OCI-M2 (cell line): ENCODE data around the gene SPNS3.

Experiments used
- DNase-seq: peaks from one replicate; lab custom pipeline; 2025; ENCODE audit not compliant: unreplicated experiment; lab: John Stamatoyannopoulos, UW

SPNS3 gene

DNA sequence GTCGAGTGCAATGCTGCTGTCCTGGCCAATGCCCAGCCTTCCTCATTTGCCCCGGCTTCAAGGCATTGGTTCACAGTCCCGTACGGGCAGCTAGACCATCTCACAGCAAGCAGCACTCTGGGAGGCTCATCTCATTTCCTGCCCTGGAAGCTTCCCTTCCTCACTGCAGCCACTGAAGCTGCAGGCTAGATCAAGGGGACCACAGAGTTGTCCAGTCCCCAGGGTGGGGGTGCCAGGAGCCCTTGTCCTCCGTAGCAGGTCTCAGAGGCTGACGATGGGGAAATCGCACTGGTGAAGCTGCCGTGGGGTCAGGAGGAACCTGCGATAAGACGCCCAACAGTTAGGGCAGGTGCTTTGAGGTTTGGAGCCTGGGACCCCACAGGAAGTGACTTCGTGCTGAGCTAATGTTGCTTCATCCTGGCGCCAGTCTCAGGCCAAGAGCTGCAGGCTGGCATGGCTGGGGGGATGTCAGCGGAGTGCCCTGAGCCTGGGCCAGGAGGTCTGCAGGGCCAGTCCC, at the start of gene SPNS3:
TSS of gene SPNS3 (plus strand) at position 426 of the 517 bp plus-strand sequence. CDS start at position 454, 28 bp downstream.
- DNase-seq = no peak

- no peak for DNase-seq
Observed at GRCh38 chr17:4386406-4386805, 47.3 kb upstream of the SPNS3 start.

DNA sequence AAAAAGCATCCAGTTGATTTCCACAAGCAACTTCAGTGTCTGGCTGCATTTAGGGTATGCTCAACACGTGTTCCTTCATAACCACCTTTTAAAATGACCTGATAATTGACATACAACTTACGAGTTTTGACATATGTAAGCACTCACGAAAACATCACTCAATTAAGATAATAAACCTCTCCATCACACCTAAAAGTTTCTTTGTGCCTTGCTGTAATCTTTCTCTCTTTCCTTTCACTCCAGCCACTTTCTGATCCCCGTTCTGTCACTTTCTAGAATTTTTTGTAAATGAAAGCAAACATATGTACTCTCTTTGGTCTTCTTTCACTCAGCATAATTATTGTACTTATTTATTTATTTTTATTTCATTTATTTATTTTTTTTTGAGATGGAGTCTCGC, 46.6 kb upstream of the SPNS3 start:
- no peak for DNase-seq

- no peak for DNase-seq
Observed at GRCh38 chr17:4389079-4389478, 44.7 kb upstream of the SPNS3 start.

DNA sequence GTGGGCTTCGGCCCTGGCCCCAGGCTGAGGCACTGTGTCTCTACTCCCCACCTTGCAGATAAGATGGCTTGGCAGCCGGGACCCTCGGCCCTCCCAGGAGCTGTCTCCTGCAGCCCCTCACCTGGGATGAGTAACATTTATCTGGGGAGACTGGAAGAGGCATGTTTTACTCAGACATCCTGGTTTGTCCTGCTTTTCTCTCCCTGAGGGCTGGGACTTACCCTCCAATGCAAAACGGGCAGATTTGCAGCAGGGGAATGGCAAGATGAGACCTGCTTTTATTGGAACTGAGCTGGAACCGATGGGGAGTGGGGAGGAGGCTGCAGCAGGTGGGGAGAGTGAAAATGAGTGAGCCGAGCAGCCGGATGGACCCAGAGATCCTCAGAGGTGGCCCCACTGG, 39.9 kb upstream of the SPNS3 start:
- DNase-seq = no peak

DNA sequence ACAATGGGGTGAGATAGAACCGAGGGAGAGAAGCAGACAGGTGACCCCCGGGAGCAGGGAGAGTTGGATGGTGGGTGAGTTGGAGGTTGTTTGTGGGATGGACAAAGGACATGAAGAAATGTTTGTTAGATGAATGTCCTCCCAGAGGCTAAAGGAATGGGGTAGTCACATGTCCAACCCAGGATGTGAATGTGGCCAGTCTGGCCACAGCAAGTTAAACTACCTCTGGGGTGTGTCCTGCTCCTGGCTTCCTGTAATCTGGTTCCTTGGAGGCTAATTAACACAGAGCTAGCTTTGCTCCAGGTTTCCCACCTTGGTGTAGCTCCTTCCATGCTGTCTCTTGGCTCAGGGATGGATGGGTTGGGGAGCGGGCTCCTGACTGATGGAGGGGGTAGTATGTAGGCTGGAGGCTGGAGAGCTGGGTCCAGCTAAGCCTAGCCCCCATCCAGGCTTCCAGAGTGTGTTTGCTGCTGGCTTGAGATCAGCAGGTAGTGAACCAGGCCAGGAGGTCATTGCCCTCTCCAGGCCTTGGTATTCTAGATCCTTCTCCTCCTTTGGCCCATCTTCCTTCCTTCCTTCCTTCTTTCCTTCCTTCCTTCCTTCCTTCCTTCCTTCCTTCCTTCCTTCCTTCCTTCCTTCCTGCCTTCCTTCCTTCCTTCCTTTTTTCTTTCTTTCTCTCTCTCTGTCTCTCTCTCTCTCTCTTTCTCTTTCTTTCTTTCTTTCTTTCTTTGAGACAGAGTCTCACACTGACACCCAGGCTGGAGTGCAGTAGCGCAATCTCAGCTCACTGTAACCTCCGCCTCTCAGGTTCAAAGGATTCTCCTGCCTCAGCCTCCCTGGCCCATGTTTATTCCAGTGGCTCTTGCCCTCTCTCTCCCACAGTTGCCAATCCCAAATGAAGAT, 39.3 kb upstream of the SPNS3 start:
- no peak for DNase-seq

- no peak for DNase-seq
Observed at GRCh38 chr17:4395111-4395478, 38.6 kb upstream of the SPNS3 start.

DNA sequence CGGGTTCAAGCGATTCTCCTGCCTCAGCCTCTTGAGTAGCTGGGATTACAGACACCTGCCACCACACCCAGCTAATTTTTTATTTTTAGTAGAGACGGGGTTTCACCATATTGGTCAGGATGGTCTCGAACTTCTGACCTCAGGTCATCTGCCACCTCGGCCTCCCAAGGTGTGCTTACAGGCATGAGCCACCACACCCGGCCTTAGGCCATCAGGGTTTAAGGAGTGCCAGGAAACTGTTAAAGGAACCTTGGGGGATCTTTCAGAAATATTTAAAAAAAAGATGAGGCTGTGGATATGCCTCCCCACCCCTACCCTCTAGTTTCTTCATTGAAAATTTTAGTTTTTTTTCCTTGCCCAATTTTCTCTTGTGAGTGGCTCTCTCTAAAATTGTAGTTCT, 35.9 kb upstream of the SPNS3 start:
- DNase-seq = no peak

- no peak for DNase-seq
Observed at GRCh38 chr17:4405038-4405669, 28.6 kb upstream of the SPNS3 start.

DNA sequence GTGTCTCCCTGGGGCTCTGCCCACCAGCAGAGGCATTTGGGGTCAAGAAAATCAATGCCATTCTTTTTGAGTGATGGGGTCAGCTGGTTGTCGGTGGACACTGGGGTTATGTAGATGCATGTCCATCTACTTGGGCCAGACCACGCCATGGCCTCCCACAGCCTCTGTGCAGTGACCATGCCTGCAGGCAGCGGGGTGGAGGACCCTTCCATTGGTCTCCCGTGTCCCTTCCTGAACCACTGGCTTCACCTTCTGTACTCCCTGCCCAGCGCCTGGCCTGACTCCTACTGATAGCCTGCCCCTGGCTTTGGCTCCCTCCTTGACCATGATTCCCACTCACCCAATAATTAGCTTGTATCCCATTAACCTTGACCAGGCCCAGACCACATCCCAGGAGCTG, 28.0 kb upstream of the SPNS3 start:
- no peak for DNase-seq

DNA sequence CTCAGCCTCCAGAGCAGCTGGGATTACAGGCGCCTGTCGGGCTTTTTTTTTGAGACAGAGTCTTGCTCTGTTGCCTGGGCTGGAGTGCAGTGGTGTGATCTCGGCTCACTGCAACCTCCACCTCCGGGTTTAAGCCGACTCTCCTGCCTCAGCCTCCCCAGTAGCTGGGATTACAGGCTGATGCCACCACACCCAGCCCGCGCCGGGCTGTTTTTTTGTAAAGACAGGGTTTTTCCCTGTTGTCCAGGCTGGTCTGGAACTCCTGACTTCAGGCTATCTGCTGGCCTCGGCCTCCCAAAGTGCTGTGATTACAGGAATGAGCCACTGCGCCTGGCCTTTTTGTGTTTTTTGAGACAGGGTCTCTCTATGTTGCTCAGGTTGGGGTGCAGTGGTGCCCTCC, 27.4 kb upstream of the SPNS3 start:
- DNase-seq = no peak

DNA sequence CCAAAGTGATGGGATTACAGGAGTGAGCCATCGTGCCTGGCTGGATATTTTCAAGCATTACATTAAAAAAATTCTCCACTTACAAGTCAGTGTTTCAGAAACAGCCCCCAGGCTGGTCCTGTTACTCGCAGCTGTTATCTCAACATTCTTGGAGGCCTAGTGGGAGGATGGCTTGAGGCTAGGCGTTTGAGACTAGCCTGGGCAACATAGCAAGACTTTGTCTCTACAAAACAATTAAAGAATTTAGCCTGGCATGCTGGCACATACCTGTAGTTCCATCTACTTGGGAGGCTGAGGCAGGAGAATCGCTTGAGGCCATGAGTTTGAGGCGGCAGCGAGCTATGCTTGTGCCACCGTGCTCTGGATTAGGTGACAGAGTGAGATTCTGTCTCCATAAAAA, 26.5 kb upstream of the SPNS3 start:
- DNase-seq = no peak

DNA sequence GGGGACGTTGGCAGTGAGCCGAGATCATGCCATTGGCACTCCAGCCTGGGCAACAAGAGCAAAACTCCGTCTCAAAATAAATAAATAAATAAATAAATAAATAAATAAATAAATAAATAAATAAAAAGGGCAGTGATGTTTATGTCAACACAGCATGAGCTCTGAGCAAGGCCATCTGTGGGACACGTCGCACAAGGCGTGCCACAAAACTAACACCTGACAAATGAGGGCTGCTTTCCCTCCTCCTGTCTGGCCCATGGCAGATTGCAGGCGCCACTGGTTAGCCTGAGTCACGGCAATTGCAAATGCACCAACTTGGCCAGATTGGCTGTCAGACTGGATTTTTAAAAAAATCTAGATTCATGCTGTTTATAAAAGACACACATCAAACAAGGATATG, 25.9 kb upstream of the SPNS3 start:
- DNase-seq = no peak

GRCh38 chr17:4409659-4410058, 24.1 kb upstream of the SPNS3 start:
- DNase-seq = no peak

DNA sequence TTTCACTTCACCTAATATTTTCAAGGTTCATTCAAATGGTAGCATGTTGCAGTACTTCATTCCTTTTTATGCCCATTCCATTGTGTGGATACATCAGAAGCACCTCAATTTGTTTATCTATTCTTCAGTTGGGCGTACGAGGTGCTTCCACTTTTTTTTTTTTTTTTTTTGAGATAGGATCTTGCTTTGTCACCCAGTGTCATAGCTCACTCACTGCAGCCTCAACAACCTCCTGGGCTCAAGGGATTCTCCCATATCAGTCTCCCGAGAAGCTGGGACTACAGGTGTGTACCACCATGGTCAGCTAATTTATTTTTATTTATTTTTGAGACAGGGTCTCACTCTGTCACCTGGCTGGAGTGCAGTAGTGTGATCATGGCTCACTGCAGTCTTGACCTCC, 22.5 kb upstream of the SPNS3 start:
- DNase-seq = no peak

- DNase-seq = peak; percentile 33
Observed at GRCh38 chr17:4412933-4413831, 20.6 kb upstream of the SPNS3 start.

DNA sequence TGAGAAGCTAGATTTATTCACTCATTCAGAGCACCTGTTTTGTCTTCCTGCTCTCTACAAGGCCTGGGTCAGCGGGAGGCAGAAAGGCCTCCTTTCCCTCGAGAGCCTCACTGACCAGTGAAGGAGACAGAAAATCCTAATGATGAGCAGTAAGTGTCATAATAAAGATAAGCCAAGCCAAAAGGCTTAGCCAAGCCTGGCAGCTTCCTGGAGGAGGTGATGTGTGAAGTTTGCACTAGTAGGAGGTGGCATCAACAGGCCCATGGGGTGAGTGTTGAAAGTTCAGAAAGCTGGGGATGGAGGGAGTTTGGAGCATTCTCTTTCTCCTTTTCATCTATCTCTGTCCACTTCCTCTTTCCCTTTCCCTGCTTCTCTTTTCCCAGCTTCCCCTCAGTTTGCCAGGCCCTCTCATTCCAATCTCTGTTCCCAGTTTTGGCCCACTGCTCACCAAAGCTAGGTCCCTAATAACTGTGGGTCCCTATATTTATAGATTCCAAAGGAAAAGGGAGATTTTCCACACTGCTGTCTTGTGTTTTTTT, 16.5 kb upstream of the SPNS3 start:
- no peak for DNase-seq

- DNase-seq = peak; percentile 48
Observed at GRCh38 chr17:4420692-4421131, 13.0 kb upstream of the SPNS3 start.

DNA sequence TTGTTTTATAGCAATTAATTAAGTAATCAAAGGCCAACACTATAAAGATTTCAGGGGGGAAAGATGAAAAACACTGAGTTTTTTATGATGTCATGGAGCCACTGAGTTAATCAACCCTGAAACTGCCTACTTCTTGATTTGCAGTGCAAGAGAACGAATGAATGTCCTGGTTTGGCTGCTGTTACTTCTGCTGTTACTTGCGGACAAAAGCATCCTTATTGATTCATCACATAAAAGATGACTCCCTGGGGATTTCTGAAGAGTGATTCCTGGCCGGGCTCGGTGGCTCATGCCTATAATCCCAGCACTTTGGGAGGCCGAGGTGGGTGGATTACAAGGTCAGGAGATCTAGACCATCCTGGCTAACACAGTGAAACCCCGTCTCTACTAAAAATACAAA, 10.9 kb upstream of the SPNS3 start:
- DNase-seq = no peak

- no peak for DNase-seq
Observed at GRCh38 chr17:4425398-4425797, 8.3 kb upstream of the SPNS3 start.
